OCI-LY7 (cell line): ENCODE results near the gene BMAL1. TPM values are rescaled to one million over a fixed set of nuclear protein-coding genes. Genes with fewer than 3 reads are reported as not detected.

Source experiments
- BruUV-seq: library from RNA; stranded (reverse); fragments of 400-500 nt; replicated peaks from 2 replicates; lab custom pipeline; 2021; lab: Mats Ljungman, UMichigan
- CTCF ChIA-PET: fragments of 300-600 bp; sonication (Branson Sonifier 250); formaldehyde crosslinking; loops from one replicate; lab custom pipeline; 2022; ENCODE audit warnings: antibody characterized with exemption; ENCODE audit not compliant: unreplicated experiment; lab: Charles Lee
- POLR2A ChIA-PET: fragments of 300-600 bp; sonication (Branson Sonifier 250); formaldehyde crosslinking; loops from one replicate; lab custom pipeline; 2022; ENCODE audit warnings: antibody characterized with exemption; lab: Charles Lee
- DNase-seq: peaks from one replicate; pipeline ENCODE4 v3.0.0-alpha.2; 2015; ENCODE audit warnings: low spot score
- H2AFZ ChIP-seq: fragments of 200-600 bp; sonication (generic), shearing (Covaris generic); 2 replicates; pipeline ENCODE4 v1.6.1; 2014; ENCODE audit warnings: mild to moderate bottlenecking, antibody characterized with exemption, low read length, moderate library complexity
- H3K27ac ChIP-seq: fragments of 200-600 bp; sonication (generic); 2 replicates; pipeline ENCODE4 v1.5.1; 2014; ENCODE audit warnings: mixed run types, low read depth, mild to moderate bottlenecking, moderate library complexity, low read length, inconsistent platforms; ENCODE audit not compliant: poor library complexity, severe bottlenecking
- H3K36me3 ChIP-seq: fragments of 200-600 bp; sonication (generic); 2 replicates; pipeline ENCODE4 v1.6.1; 2014; ENCODE audit warnings: mild to moderate bottlenecking, antibody characterized with exemption, low read length, moderate library complexity, mixed read lengths; ENCODE audit not compliant: insufficient read depth
- H3K4me1 ChIP-seq: fragments of 200-600 bp; sonication (generic); 2 replicates; pipeline ENCODE4 v1.5.1; 2014; ENCODE audit warnings: mild to moderate bottlenecking, low read length; ENCODE audit not compliant: insufficient read depth, poor library complexity, severe bottlenecking
- H3K4me2 ChIP-seq: fragments of 200-600 bp; sonication (generic); 2 replicates; pipeline ENCODE4 v1.6.1; 2014; ENCODE audit warnings: mild to moderate bottlenecking, low read length
- H3K4me3 ChIP-seq: fragments of 200-600 bp; sonication (generic); 2 replicates; pipeline ENCODE4 v1.5.1; 2014; ENCODE audit warnings: mild to moderate bottlenecking, low read depth, low read length; ENCODE audit not compliant: poor library complexity, severe bottlenecking
- H3K79me2 ChIP-seq: fragments of 200-600 bp; sonication (generic); 2 replicates; pipeline ENCODE4 v1.6.1; 2016; ENCODE audit warnings: low read depth, mild to moderate bottlenecking, low read length, moderate library complexity, mixed read lengths; ENCODE audit not compliant: insufficient read depth
- H3K9me2 ChIP-seq: fragments of 200-600 bp; sonication (generic); 2 replicates; pipeline ENCODE4 v1.6.1; 2016; ENCODE audit warnings: mild to moderate bottlenecking, low read length, mixed read lengths; ENCODE audit not compliant: insufficient read depth
- H3K9me3 ChIP-seq: fragments of 200-600 bp; sonication (generic); 2 replicates; pipeline ENCODE4 v1.6.1; 2014; ENCODE audit warnings: mild to moderate bottlenecking, mixed run types, low read length, mixed read lengths
- H4K20me1 ChIP-seq: fragments of 200-600 bp; sonication (generic); 2 replicates; pipeline ENCODE4 v1.6.1; 2014; ENCODE audit warnings: mild to moderate bottlenecking, antibody characterized with exemption, low read length, moderate library complexity, mixed read lengths; ENCODE audit not compliant: insufficient read depth
- CTCF ChIP-seq: fragments of 200-600 bp; sonication (generic); conservative IDR thresholded peaks from 2 replicates; pipeline ENCODE4 v1.5.1; 2014; ENCODE audit warnings: mild to moderate bottlenecking, antibody characterized with exemption, low read length, moderate library complexity, mixed read lengths
- EZH2phosphoT487 ChIP-seq: fragments of 200-600 bp; sonication (generic); IDR thresholded peaks from 2 replicates; pipeline ENCODE4 v1.6.1; 2018; ENCODE audit warnings: low read depth, borderline replicate concordance, mild to moderate bottlenecking, mixed run types, antibody characterized with exemption, low read length, moderate library complexity, mixed read lengths
- intact Hi-C: fragments of 100-400 bp; cut with micrococcal nuclease; formaldehyde crosslinking; loops from one replicate; pipeline ENCODE4 v1.10.0; 2022; ENCODE audit not compliant: unreplicated experiment
- total RNA-seq, 2 experiments: library from RNA; depleted of rRNA in 1 of 2; stranded (reverse); fragments of >200 nt in 1 of 2; shearing (Covaris generic) in 1 of 2; gene quantifications; 2 replicates each; pipeline ENCODE4 v1.2.3, GENCODE V29; 2014 to 2022

The BMAL1 gene
- total RNA-seq, 2 experiments from 2014 or later: not detected

- CTCF ChIA-PET: no interaction called here
- Histone ChIP-seq H3K4me2 (no peak overlapping the region), H3K4me3 (no peak overlapping the region), H3K36me3 (no peaks in the 10 kb centered on the region), H4K20me1 (no peaks in the 10 kb centered on the region), H3K79me2 (no peaks in the 10 kb centered on the region), H3K9me2 (no peaks in the 10 kb centered on the region), H2AFZ (no peak overlapping the region), H3K9me3 (no peaks in the 10 kb centered on the region), H3K4me1 (no peaks in the 10 kb centered on the region), H3K27ac (no peak overlapping the region)
- intact Hi-C loops: loop anchor here (1.0 kb wide), 1 partner anchor 380 kb away; no protein-coding TSS in a partner anchor
- DNase-seq: peak; percentile 63
- POLR2A ChIA-PET: interaction anchor here (1.3 kb wide), 1 partner anchor 42 kb away, joined by 3 read pairs; no protein-coding TSS in a partner anchor
- BruUV-seq: no TSS peak
- TF ChIP-seq CTCF (peak; percentile 90), EZH2phosphoT487 (no peak)
Measured at GRCh38 chr11:13343931-13344717, 66.5 kb downstream of the BMAL1 start.

DNA sequence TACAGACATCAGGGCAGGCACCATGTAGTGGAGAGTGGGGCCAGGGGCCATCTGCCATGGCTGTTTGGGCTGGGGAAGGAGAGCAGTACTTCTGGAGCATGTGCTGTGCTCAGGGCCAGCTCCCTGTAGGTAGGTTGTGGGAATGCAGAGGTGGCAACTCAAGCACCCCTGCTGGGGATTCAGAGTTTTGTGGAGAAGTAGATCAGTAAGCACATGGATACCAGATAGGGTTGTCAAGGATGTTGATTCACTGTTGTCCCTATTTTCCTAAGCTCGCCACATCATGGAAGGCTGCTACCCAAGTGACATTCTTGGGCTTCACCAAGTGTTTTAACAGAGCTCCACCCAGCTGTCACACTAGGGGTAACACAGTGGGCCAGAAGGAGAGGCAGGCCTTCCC lies 67.2 kb downstream of the BMAL1 start:
- H3K9me2 ChIP-seq: no peaks in the 10 kb centered on the region
- intact Hi-C loops: loop anchor here (1.0 kb wide), 1 partner anchor 381 kb away; no protein-coding TSS in a partner anchor
- H3K4me3 ChIP-seq: no peak overlapping the region
- H3K27ac ChIP-seq: no peak overlapping the region
- TF ChIP-seq EZH2phosphoT487 (no peak), CTCF (no peak)
- H3K4me1 ChIP-seq: no peaks in the 10 kb centered on the region
- no peak overlapping the region for H2AFZ ChIP-seq
- ChIA-PET CTCF (no interaction called here), POLR2A (interaction anchor here (1.3 kb wide), 1 partner anchor 43 kb away, joined by 3 read pairs; no protein-coding TSS in a partner anchor)
- no peak for DNase-seq
- no peak overlapping the region for H3K4me2 ChIP-seq
- no peaks in the 10 kb centered on the region for H3K9me3 ChIP-seq
- no peaks in the 10 kb centered on the region for H4K20me1 ChIP-seq
- H3K79me2 ChIP-seq: no peaks in the 10 kb centered on the region
- BruUV-seq: no TSS peak
- H3K36me3 ChIP-seq: no peaks in the 10 kb centered on the region

DNA sequence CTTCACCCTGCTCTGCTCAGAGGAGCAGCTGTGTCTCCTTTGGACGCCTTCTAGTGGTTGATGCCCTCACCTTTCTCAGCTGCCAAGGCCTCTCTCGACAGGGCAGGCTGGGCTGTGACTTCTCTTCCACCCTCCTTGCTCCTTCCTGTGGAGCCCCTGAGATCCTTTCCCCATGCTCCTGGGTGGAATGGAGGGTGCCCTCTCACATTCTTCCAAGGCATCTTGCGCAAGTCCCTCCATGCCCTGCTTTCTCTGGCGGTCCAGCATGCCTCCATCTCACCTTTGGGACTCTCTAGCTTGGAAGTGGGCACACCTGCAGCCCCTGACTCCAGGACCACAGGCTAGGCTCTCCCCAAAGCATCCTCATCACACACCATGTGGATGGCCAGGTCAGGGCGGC lies 68.9 kb downstream of the BMAL1 start:
- CTCF ChIA-PET: no interaction called here
- H3K27ac ChIP-seq: no peak overlapping the region
- no peaks in the 10 kb centered on the region for H3K79me2 ChIP-seq
- H3K4me3 ChIP-seq: no peak overlapping the region
- no peak overlapping the region for H3K4me2 ChIP-seq
- no TSS peak for BruUV-seq
- intact Hi-C loops: no loop called here
- no peaks in the 10 kb centered on the region for H3K4me1 ChIP-seq
- no peak for TF ChIP-seq CTCF
- TF ChIP-seq EZH2phosphoT487: no peak
- H3K9me3 ChIP-seq: no peaks in the 10 kb centered on the region
- no peaks in the 10 kb centered on the region for H3K9me2 ChIP-seq
- no peaks in the 10 kb centered on the region for H3K36me3 ChIP-seq
- no peak overlapping the region for H2AFZ ChIP-seq
- H4K20me1 ChIP-seq: no peaks in the 10 kb centered on the region
- POLR2A ChIA-PET: interaction anchor here (0.5 kb wide), 1 partner anchor 167 kb away, joined by 3 read pairs; no protein-coding TSS in a partner anchor
- DNase-seq: no peak
